Hindlimb muscle (tissue), 1 donor: ENCODE results near the gene GGA2. TPM values are rescaled to one million over a fixed set of nuclear protein-coding genes. Genes with fewer than 3 reads are reported as not detected.

ENCODE experiments used
- polyA plus RNA-seq: library from polyadenylated mRNA; unstranded; fragments of 120-200 nt; gene quantifications from one replicate; pipeline ENCODE4 v1.2.1, GENCODE V29; 2013; ENCODE audit not compliant: insufficient read length

GGA2 gene
- polyA plus RNA-seq, 1 donor, result 111 TPM

Other genes with a start within 250 kb of the GGA2 start
- not detected for gene SCNN1B, start 208.2 kb downstream of the GGA2 start, polyA plus RNA-seq
- gene COG7, start 57.3 kb downstream of the GGA2 start, polyA plus RNA-seq, result 15.7 TPM
- 17.6 TPM for gene EARS2, start 46.9 kb upstream of the GGA2 start, polyA plus RNA-seq
- gene UBFD1, start 47.2 kb upstream of the GGA2 start, polyA plus RNA-seq, result 69.8 TPM
- 80.9 TPM for gene NDUFAB1, start 85.8 kb upstream of the GGA2 start, polyA plus RNA-seq
- gene PALB2, start 130.8 kb upstream of the GGA2 start, polyA plus RNA-seq, result 9.7 TPM
- gene DCTN5, start 131.0 kb upstream of the GGA2 start, polyA plus RNA-seq, result 36.6 TPM
- gene PLK1, start 168.4 kb upstream of the GGA2 start, polyA plus RNA-seq, result 11.9 TPM
- gene ERN2, start 202.7 kb upstream of the GGA2 start, polyA plus RNA-seq, result not detected
- gene CHP2, start 244.5 kb upstream of the GGA2 start, polyA plus RNA-seq, result 0.35 TPM